H1 (cell line): ENCODE results near the gene TMEM252.

Experiments
- CBX8 ChIP-seq: fragments of 300-800, 300-1000 bp; sonication (generic); IDR thresholded peaks from 2 replicates; pipeline ENCODE4 v1.7.1; 2016; ENCODE audit warnings: low read depth, low read length, borderline replicate concordance
- CHD2 ChIP-seq: IDR thresholded peaks from 2 replicates; pipeline ENCODE4 v1.6.1; 2012; ENCODE audit warnings: low read length, improper control_type of control experiment
- CTCF ChIP-seq, 3 experiments: IDR thresholded peaks; 1 replicate in 2 of 3; 2 replicates in 1 of 3; pipeline versions ENCODE4 v1.5.1 to v1.6.1; 2011; ENCODE audit warnings: low read length in 3 of 3, mild to moderate bottlenecking in 3 of 3, inconsistent platforms in 2 of 3, low read depth in 1 of 3, moderate library complexity in 1 of 3; ENCODE audit not compliant: insufficient read depth in 1 of 3; ENCODE audit errors: control extremely low read depth in 1 of 3
- EP300 ChIP-seq, 2 experiments: IDR thresholded peaks; 1 replicate in 1 of 2; 2 replicates in 1 of 2; pipeline ENCODE4 v1.6.1; 2011 to 2012; ENCODE audit warnings: low read depth in 2 of 2, low read length in 2 of 2, mild to moderate bottlenecking in 2 of 2, borderline replicate concordance in 1 of 2, inconsistent platforms in 1 of 2, moderate library complexity in 1 of 2
- EZH2 ChIP-seq: fragments of 200-600 bp; sonication (generic); IDR thresholded peaks from 2 replicates; pipeline ENCODE4 v1.7.1; 2012; ENCODE audit warnings: low read depth, mild to moderate bottlenecking, moderate library complexity, low read length, inconsistent platforms; ENCODE audit not compliant: severe bottlenecking
- HDAC2 ChIP-seq, 2 experiments: fragments of 300-600 bp in 1 of 2; sonication (generic) in 1 of 2; IDR thresholded peaks; 2 replicates each; pipeline ENCODE4 v1.6.1; 2011 to 2012; ENCODE audit warnings: low read depth in 2 of 2, low read length in 2 of 2, mild to moderate bottlenecking in 2 of 2, moderate library complexity in 2 of 2, borderline replicate concordance in 1 of 2, inconsistent platforms in 1 of 2
- HDAC6 ChIP-seq: IDR thresholded peaks from one replicate; pipeline ENCODE4 v1.7.1; 2012; ENCODE audit warnings: low read depth, mild to moderate bottlenecking, inconsistent platforms, low read length, moderate library complexity
- MAFK ChIP-seq: IDR thresholded peaks from 2 replicates; pipeline ENCODE4 v1.6.1; 2012; ENCODE audit warnings: low read depth, mild to moderate bottlenecking, improper control_type of control experiment, low read length
- POLR2A ChIP-seq, 2 experiments: IDR thresholded peaks; 1 replicate in 1 of 2; 2 replicates in 1 of 2; pipeline ENCODE4 v1.6.1; 2011; ENCODE audit warnings: low read depth in 2 of 2, low read length in 2 of 2, mild to moderate bottlenecking in 2 of 2; ENCODE audit errors: control extremely low read depth in 1 of 2
- RAD21 ChIP-seq, 2 experiments: IDR thresholded peaks in 1 of 2; conservative IDR thresholded peaks in 1 of 2; 2 replicates each; pipeline ENCODE4 v1.6.1; 2011; ENCODE audit warnings: low read depth in 2 of 2, low read length in 2 of 2, improper control_type of control experiment in 1 of 2, inconsistent platforms in 1 of 2, mild to moderate bottlenecking in 1 of 2, moderate library complexity in 1 of 2
- RFX5 ChIP-seq: IDR thresholded peaks from 2 replicates; pipeline ENCODE4 v1.6.1; 2011; ENCODE audit warnings: low read depth, low read length, improper control_type of control experiment, borderline replicate concordance
- YY1 ChIP-seq: IDR thresholded peaks from 2 replicates; pipeline ENCODE4 v1.6.1; 2011; ENCODE audit warnings: low read depth, mild to moderate bottlenecking, low read length
- TF ChIP-seq, protein P1 (sequence below): IDR thresholded peaks from 2 replicates; pipeline ENCODE4 v1.6.1; 2012; ENCODE audit warnings: inconsistent platforms

DNA sequence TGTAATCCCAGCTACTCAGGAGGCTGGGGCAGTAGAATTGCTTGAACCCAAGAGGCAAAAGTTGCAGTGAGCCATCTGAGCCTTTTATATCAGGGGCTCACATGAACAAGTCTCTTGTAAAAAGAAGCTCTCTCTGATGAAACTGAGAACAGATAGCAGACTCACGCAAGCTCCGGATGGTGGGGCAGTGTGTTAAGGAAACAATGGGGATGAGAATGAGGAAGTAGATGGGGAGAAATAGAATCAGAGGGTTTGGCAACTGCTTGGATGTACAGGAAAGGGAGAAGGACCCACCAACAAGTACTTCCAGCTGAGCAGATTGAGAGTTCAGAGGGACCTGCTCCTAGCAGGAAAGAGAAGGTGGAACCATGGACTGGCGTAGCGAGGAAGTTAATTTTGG is 18.6 kb downstream of the TMEM252 start:
- TF ChIP-seq RFX5 = no peak
- no peak for TF ChIP-seq CTCF (IDR thresholded peaks at IDR 0.05; ENCODE audit: control extremely low read depth in 1 of 3, insufficient read depth in 1 of 3, low read depth in 1 of 3, low read length in 3 of 3)
- TF ChIP-seq RAD21 (IDR thresholded peaks at IDR 0.05 in 1 of 2, conservative IDR thresholded peaks at IDR 0.05 in 1 of 2; ENCODE audit: low read depth in 2 of 2, low read length in 2 of 2) = no peak
- no peak for TF ChIP-seq EP300 (IDR thresholded peaks at IDR 0.05; ENCODE audit: borderline replicate concordance in 1 of 2, low read depth in 2 of 2, low read length in 2 of 2)
- TF ChIP-seq EZH2 = no peak
- TF ChIP-seq MAFK = no peak
- no peak for TF ChIP-seq POLR2A (IDR thresholded peaks at IDR 0.05; ENCODE audit: control extremely low read depth in 1 of 2, low read depth in 2 of 2, low read length in 2 of 2)
- no peak for TF ChIP-seq HDAC2 (IDR thresholded peaks at IDR 0.05; ENCODE audit: borderline replicate concordance in 1 of 2, low read depth in 2 of 2, low read length in 2 of 2)
- TF ChIP-seq CHD2 = no peak
- TF ChIP-seq HDAC6 = no peak
- no peak for TF ChIP-seq CBX8
- TF ChIP-seq, protein P1, sequence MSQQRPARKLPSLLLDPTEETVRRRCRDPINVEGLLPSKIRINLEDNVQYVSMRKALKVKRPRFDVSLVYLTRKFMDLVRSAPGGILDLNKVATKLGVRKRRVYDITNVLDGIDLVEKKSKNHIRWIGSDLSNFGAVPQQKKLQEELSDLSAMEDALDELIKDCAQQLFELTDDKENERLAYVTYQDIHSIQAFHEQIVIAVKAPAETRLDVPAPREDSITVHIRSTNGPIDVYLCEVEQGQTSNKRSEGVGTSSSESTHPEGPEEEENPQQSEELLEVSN = no peak
- TF ChIP-seq YY1 = no peak
